ENCODE measurements around the gene SCAI. TPM values are rescaled to one million over a fixed set of nuclear protein-coding genes. Genes with fewer than 3 reads are reported as not detected.

SCAI gene
- total RNA-seq, 1 experiment from 2014 or later, result 15.5 TPM

DNA sequence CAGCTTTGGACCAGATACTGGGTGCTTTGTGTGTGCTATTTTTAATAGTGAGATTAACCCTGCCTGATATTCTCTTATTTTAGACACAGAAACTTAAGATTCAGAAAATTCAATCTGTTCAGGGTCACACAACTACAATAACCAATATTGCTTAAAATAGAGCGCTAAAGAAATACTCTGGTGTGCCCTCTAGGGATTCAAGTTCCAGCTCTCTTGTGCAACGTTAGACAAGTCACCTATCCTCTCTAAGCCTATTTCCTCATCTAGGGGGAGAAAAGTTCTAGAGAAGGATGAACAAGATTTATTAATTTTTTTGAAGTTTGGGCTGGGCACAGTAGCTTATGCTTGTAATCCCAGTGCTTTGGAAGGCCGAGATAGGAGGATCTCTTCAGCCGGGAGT lies 2.1 kb upstream of the SCAI start:
- Histone ChIP-seq H4K20me1 (ENCODE audit: control insufficient read depth, insufficient read depth, insufficient read length) (no peaks in the 10 kb centered on the region), H2BK20ac (ENCODE audit: low read depth, low read length, poor library complexity, severe bottlenecking) (no peak overlapping the region), H2BK120ac (ENCODE audit: low read depth, low read length, poor library complexity, severe bottlenecking) (no peak overlapping the region), H2BK12ac (ENCODE audit: insufficient read length, low read depth, low read length) (no peak overlapping the region), H4K8ac (replicated peaks; ENCODE audit: insufficient read length, low read depth, low read length) (no peak overlapping the region), H3K56ac (ENCODE audit: insufficient read length, low read depth, low read length) (no peak overlapping the region), H3K9ac (ENCODE audit: extremely low read depth, insufficient read length, low read length) (no peak overlapping the region), H3K4me2 (ENCODE audit: insufficient read depth, insufficient read length, low read length) (no peak overlapping the region), H2AK5ac (ENCODE audit: insufficient read length, low read length) (no peak overlapping the region), H3K18ac (ENCODE audit: insufficient read length, low read depth, low read length) (no peak overlapping the region), H3K79me2 (ENCODE audit: insufficient read depth, low read length) (no peaks in the 10 kb centered on the region), H3K14ac (ENCODE audit: insufficient read depth, low read length) (no peak overlapping the region), H4K5ac (ENCODE audit: insufficient read length, low read depth, low read length) (no peak overlapping the region), H3K23ac (ENCODE audit: insufficient read length, low read depth, low read length) (no peak overlapping the region), H4K91ac (ENCODE audit: insufficient read length, low read depth, low read length) (no peak overlapping the region), H2BK15ac (ENCODE audit: low read depth, low read length) (no peak overlapping the region), H3K79me1 (ENCODE audit: insufficient read depth, low read depth, low read length, poor library complexity, severe bottlenecking) (no peaks in the 10 kb centered on the region), H3T11ph (ENCODE audit: low read length) (no peak overlapping the region), H3K4me1 (ENCODE audit: insufficient read depth, low read length) (no peaks in the 10 kb centered on the region), H2BK5ac (ENCODE audit: insufficient read length, low read length) (no peak overlapping the region), H3K27me3 (ENCODE audit: insufficient read depth, low read length) (no peaks in the 10 kb centered on the region), H3K27ac (ENCODE audit: insufficient read length, low read depth, low read length) (no peak overlapping the region), H2AFZ (ENCODE audit: low read length) (no peak overlapping the region), H3K9me3 (ENCODE audit: control insufficient read depth, low read depth, low read length) (no peaks in the 10 kb centered on the region), H3K23me2 (ENCODE audit: insufficient read length, low read depth, low read length, poor library complexity, severe bottlenecking) (peaks cover 4% of the 10 kb centered on the region), H3K4ac (ENCODE audit: low read depth, low read length) (no peak overlapping the region)
- Mint-ChIP-seq H3K4me3 (no peak overlapping the region), H3K4me1 (peaks cover 10 to 19% of the 10 kb centered on the region in 2 experiments), H3K27ac (no peak overlapping the region), H3K9me3 (no peaks in the 10 kb centered on the region), H3K36me3 (ENCODE audit: insufficient read depth in 1 of 3, low read depth in 3 of 3) (peaks cover 0 to 24% (median 5%) of the 10 kb centered on the region in 3 experiments; a peak in 6 of 7 replicates), H3K27me3 (ENCODE audit: low read depth) (no peaks in the 10 kb centered on the region)
- no CpG with 5 or more reads among the region's 4 CpGs for WGBS (ENCODE audit: extremely low coverage, insufficient read length, low lambda C conversion rate)
- no peak for TF ChIP-seq CTCF (conservative IDR thresholded peaks at IDR 0.05)
- no peak for DNase-seq

Measured in H9 (cell line).